ENCODE measurements around the gene VEGFA.

VEGFA gene

DNA sequence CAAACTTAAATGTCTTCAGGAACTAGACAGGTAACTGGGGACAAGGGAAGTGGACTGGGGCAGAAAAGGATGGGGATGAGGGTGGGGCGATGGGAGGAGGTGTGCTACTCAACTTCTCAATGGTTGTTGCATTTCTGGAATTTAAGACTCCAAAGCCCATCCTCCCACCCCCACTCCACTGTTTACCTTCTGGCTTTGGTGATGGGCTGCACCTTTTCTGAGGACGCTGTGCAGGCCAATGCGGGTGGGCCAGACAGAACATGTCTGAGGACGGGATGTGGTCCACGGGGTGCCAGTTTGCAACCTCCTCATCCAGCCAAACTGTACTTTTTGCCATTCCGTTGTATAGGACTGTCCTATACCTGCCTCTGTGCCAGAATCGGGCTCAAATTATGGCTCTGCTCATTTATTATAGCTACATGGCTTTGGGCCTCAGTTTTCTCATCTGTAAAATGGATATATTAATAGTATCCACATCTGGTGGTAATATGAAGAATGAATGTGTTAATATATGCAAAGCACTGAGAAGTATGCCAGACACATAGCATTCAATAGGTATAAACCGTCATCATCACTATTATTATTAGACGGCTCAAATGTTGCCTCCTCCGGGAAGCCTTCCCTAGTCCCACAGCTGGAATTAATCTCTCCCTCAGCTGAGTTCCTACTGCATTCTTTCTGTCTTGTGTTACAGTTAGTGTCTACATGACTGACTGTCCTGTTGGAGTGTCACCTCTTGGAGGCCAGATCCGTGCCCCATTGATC lies 31.0 kb upstream of the VEGFA start:
- H3K4me3 ChIP-seq (ENCODE audit: low read length), result no peak overlapping the region
- DNase-seq (ENCODE audit: low read depth), result no peak
- TF ChIP-seq, protein P1, sequence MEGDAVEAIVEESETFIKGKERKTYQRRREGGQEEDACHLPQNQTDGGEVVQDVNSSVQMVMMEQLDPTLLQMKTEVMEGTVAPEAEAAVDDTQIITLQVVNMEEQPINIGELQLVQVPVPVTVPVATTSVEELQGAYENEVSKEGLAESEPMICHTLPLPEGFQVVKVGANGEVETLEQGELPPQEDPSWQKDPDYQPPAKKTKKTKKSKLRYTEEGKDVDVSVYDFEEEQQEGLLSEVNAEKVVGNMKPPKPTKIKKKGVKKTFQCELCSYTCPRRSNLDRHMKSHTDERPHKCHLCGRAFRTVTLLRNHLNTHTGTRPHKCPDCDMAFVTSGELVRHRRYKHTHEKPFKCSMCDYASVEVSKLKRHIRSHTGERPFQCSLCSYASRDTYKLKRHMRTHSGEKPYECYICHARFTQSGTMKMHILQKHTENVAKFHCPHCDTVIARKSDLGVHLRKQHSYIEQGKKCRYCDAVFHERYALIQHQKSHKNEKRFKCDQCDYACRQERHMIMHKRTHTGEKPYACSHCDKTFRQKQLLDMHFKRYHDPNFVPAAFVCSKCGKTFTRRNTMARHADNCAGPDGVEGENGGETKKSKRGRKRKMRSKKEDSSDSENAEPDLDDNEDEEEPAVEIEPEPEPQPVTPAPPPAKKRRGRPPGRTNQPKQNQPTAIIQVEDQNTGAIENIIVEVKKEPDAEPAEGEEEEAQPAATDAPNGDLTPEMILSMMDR (conservative IDR thresholded peaks at IDR 0.05; ENCODE audit: low read length), result no peak

DNA sequence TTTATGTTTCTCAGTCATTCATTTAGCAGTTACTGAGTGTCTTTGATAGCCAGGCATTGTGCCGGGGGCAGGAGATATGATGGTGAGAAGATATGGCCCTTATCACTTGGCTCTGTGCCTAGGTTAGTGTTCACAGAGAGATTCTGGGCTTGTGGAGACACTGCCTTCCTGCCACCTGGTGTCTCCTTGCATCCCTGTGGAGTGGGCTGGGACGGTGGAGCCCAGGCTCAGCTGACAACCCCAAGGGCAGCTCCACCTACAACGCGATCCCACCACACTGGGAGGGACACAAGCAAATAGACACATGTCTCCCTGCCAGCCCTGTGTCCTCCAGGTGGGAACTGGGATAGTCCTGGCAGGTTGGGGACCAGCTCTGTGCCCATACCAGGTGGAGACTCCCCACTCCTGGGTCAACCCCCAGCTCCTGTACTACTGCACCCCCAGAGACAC lies 30.3 kb upstream of the VEGFA start:
- TF ChIP-seq, protein P1 (conservative IDR thresholded peaks at IDR 0.05; ENCODE audit: low read length), result no peak
- H3K4me3 ChIP-seq (ENCODE audit: low read length), result no peak overlapping the region
- DNase-seq (ENCODE audit: low read depth), result no peak

DNA sequence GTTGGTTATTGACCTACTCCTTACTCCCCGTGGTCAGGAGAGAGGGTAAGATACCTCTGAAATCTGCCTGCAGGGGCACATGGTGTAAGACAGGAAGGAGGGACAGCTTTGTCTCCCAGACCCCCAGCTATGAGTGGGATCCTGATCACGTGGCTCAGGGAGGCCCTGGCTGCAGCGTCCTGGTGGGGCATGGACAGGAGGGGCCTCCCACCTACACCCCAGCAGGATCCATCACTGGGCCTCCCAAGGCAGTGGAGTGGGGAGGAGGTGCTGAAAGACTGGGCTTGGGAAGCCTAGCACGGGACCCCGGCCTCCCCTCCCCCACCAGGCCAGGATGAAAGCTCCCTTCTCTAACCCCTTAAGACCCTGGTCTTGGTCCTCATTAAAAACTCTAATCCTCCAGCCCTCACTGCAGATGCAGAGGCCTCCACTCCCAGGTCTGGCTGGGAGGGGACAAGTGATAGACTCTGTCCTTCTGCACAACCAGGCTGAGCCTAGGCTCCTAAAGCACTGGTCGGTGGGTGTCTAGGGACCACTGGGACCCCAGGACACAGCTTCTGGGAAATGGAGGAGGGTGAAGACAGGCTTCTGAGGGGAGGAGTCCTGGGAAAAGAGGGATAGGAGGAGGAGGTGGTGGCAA lies 29.6 kb upstream of the VEGFA start:
- no peak overlapping the region for H3K4me3 ChIP-seq (ENCODE audit: low read length)
- DNase-seq (ENCODE audit: low read depth), result no peak
- TF ChIP-seq, protein P1 (conservative IDR thresholded peaks at IDR 0.05; ENCODE audit: low read length), result no peak

DNA sequence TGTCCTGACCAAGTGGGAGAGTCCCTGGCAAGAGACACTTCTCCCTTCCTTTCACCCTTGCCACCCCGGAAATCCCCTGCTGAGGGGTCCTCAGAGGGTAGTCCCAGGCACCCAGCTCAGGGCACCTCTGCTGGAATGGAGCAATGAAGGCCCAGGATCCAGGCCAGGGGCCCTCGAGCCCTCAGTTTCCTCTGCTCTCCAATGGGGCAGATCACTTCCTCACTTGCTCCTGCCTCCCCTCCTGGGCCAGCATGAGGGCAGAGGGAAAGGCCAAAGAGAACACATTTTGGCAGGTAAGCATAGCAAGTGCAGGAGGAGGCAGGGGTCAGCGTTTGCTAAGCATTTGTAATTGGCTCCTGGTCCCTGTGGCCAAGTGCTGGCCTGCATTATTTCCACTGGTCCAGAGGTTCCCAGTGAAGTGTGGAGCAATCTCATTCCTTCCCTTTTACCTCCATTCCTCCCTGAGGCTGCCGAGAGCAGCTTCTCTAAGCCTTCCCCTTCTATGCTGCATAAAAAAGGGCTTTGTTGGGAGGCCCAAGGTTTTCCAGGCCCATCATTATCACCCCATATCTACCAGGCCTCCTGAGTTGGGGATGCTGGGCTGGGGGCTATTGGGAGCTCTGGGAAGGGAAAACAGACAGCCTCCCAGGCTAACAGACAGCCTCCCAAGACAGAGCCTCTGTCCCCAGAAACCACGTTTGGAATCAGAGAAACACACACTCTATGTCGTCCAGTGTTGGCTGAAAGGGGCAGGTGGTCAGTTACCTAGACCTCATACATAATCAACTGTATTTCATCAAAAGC lies 28.8 kb upstream of the VEGFA start:
- TF ChIP-seq, protein P1 (conservative IDR thresholded peaks at IDR 0.05; ENCODE audit: low read length), result no peak
- no peak for DNase-seq (ENCODE audit: low read depth)
- no peak overlapping the region for H3K4me3 ChIP-seq (ENCODE audit: low read length)

DNA sequence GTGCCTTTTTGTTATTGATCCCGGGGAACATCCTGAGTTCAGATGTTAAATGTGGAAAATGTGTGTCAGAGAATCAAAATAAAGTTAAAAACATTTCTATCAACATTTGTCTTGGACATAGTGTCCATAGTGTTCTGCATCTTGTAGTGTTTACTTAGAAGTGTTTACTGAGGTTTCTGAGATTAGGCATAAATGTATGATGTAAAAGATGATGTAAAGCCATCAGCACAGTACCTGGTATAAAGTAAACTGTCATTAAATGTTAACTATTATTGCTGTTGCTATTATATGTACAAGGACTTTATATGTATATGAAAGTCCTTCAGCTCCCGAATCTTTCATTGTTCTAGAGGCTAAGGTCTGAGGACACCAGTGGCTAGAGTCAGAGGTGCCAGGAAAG lies 28.2 kb upstream of the VEGFA start:
- no peak for DNase-seq (ENCODE audit: low read depth)
- TF ChIP-seq, protein P1 (conservative IDR thresholded peaks at IDR 0.05; ENCODE audit: low read length), result no peak
- H3K4me3 ChIP-seq (ENCODE audit: low read length), result no peak overlapping the region

DNA sequence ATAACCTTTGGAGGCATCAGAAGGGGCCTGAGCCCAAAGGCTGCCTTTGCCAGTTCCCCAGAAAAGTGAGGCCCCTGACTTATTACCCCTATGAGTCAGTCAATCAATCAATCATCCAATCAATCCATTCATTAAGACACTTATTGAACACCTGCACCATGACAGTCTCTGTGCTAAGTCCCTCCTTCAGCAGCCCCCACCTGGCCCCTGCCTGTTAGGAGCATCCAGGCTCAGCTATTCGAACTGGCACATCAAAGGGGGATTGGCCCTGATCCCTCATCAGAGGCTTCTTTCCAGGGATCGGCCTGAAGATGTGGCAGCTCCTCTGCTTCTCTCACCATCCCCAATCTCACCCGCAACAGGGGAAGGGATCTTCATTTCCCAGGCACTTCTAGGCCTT lies 27.7 kb upstream of the VEGFA start:
- TF ChIP-seq, protein P1 (conservative IDR thresholded peaks at IDR 0.05; ENCODE audit: low read length), result no peak
- no peak for DNase-seq (ENCODE audit: low read depth)
- H3K4me3 ChIP-seq (ENCODE audit: low read length), result no peak overlapping the region

Measured in AG10803 (cell line).